GM12875 (cell line): ENCODE results near the gene NR1H2.
"Not testable (repeated sequence)": the region's sequence is repeated elsewhere in the genome, so short reads cannot be mapped to it uniquely, and the experiment has no call there.

Source experiments
- H3K4me3 ChIP-seq: one replicate; pipeline ENCODE4 v1.5.1; 2011; ENCODE audit warnings: low read depth, low read length, control low read depth
- TF ChIP-seq, protein P1 (sequence below): IDR thresholded peaks from 2 replicates; pipeline ENCODE4 v1.5.1; 2011; ENCODE audit warnings: low read depth, mild to moderate bottlenecking, control low read depth, inconsistent platforms, low read length, moderate library complexity, borderline replicate concordance; ENCODE audit not compliant: insufficient read depth

Gene NR1H2

DNA sequence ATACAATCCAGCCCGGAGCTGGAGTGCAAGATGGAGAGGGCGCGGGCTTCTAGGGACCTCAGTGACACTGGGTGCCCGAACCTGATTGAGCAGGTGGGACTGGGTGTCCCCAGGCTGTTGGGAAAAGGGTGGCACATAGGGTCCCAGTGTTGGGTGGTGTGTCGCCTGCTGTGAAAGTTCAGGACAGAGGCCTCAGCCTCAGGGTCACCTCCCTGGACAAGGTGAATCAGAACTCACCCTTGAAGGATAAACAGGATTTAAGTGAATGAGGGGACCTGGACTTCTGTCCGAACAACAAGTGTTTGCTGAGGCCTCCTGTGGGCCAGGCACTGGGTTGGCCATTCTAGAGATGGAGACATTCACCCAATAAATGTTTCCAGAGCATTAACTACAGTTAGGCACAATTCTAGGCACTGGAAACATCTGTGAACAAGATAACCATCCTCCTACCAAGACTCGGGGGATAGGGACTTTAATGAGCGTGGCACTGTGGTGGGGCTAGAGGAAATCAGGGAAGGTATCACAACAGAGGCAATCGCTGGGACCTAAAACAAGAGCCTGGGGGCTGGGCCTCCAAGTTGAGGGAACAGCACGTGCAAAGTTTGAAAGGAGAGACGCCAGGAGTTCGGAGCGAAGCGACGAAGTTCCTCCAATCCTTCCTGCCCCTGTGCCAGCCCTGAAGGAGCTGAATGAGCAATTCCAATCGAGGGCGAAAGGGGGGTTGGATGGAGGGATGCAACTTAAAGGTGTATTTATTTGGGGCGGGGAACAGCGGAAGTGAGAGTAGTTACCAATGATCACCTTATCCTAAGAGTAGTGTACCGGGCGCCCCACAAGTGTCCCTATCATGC, 7.0 kb downstream of the NR1H2 start:
- H3K4me3 ChIP-seq, result peak overlapping the region; percentile 45
- TF ChIP-seq, protein P1, sequence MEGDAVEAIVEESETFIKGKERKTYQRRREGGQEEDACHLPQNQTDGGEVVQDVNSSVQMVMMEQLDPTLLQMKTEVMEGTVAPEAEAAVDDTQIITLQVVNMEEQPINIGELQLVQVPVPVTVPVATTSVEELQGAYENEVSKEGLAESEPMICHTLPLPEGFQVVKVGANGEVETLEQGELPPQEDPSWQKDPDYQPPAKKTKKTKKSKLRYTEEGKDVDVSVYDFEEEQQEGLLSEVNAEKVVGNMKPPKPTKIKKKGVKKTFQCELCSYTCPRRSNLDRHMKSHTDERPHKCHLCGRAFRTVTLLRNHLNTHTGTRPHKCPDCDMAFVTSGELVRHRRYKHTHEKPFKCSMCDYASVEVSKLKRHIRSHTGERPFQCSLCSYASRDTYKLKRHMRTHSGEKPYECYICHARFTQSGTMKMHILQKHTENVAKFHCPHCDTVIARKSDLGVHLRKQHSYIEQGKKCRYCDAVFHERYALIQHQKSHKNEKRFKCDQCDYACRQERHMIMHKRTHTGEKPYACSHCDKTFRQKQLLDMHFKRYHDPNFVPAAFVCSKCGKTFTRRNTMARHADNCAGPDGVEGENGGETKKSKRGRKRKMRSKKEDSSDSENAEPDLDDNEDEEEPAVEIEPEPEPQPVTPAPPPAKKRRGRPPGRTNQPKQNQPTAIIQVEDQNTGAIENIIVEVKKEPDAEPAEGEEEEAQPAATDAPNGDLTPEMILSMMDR, result no peak

DNA sequence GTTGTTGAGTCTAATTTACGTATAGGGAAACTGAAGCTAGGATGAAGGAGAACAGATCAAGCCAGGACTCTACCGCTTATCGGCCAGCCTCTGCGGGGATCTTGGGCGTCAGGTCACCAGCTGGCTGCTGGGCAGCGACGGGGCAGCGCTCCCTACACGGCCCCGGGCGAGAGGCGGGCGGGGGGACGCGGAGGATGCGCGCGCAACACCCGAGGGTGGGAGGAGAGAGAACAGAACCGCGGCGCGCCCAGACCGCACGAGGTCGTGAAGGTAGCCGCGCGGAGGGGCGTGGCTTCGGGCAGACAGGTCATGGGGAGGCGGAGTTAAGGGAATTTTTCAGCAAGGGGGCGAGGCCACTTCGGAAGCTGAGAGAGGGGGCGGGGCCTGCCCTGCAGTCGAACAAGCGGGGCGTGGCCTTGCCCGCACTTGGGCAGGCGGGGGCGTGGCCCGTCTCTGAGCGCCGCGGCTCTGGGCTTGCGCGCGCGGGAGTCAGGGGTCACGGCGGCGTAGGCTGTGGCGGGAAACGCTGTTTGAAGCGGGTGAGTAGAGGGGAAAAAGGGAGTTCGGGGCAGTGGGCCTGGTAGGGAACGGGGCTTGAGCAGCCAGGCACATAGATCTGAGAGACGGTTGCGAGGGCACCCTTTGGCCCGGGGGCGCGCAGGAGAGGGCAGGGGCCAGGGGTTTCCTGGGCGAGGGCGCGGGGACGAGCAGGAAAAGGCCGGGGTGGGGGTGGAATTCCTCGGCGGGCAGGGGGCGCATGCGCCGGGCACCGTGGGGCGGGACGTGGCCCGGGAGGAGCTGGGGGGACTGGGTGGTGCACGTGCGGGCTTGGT, 7.8 kb downstream of the NR1H2 start, which contains the start of gene POLD1:
Gene POLD1, plus strand, starts transcription at position 496 of the 833 bp plus-strand sequence. CDS start 14,505 bp downstream, outside the sequence.
- peak within 1 kb of the TSS; percentile 82 for H3K4me3 ChIP-seq
- TF ChIP-seq, protein P1, result no peak

DNA sequence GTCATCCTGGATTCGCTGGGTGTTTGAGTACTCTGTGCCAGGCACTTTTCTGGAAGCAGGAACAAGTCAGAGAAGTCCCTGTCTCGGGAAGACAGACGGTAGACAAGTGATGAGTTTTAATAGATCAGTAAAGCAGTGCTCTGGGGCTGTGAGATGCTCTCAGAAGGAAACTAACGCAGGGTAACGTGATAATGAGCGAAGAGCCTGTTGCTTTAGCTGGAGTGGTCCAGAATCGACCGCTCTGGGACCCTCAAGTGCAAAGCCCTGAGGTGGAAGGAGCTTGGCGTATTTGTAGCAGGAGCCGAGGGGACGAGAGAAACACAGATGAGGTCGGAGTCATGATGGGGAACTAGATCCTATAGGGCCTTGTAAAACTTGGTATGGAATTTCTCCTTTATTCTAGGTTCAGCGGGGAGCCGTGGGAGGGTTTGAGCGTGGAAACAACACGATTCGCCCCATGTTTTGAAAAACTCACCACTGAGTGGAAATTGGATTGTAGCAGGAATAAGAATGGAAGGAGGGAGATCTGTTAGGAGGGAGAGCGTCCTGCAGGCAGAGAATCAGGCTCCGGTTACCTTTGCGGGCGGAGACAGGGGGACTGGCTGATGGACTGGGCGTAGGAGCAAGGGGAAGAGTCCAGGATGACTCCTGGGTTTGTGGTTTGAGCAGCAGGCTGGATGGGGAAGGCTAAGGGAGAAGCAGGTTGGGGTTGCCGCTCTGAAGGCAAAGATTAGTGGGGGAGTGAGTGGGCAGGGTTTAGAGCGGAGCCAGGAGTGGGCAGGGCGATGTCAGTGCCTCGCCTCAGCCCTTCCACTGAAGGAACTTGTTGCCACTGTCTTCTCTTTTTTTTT, 8.7 kb downstream of the NR1H2 start:
- TF ChIP-seq, protein P1, result no peak
- H3K4me3 ChIP-seq, result peak overlapping the region; percentile 82

DNA sequence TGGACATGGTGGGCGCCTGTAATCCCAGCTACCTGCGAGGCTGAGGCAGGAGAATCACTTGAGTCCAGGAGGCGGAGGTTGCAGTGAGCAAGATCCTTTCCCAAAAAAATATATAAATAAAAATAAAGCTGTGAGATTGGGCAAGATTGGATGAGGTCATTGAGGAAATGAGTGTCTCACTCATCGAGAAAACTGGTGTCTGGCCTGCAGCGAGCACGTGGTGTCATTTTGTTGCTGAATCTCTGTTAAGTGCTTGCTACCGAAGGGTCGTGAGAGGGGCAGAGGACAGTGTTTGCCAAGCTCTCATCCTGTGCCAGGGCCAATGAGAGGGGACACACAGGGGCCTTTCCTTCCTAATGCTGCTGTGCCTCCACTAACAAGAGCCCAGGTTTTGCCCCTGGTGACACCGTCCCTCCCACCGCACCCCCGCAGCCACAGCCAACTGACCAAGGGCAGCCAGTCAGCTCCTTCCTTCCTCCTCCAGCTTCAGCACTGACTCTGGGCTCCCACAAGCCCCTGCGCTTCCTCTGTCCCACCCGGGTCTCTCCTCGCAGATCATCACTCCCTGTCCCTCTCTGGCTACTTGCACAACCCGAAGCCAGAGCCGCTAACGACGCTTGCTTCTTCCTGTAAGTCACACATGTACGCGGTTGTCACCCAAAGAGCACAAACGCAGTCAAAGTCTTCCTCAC, 11.1 kb downstream of the NR1H2 start:
- TF ChIP-seq, protein P1, result no peak
- no peak overlapping the region for H3K4me3 ChIP-seq

DNA sequence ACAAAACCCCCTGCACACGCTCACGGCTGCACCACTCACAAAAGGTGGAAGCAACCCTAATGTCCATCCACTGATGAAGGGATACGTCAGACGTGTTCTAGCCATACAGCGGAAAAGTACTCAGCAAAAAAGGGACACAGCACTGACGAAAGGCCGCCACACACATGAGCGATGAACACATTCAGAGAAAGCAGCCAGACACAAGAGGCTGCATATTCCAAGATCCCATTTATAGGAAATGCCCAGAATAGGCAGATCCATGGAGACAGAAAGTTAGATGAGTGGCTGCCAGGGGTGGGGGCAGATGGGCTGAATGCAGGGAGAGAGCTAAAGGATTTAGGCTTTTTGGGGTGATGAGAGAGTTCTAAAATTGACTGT, 11.6 kb downstream of the NR1H2 start:
- H3K4me3 ChIP-seq, result no peak overlapping the region
- TF ChIP-seq, protein P1, result no peak

DNA sequence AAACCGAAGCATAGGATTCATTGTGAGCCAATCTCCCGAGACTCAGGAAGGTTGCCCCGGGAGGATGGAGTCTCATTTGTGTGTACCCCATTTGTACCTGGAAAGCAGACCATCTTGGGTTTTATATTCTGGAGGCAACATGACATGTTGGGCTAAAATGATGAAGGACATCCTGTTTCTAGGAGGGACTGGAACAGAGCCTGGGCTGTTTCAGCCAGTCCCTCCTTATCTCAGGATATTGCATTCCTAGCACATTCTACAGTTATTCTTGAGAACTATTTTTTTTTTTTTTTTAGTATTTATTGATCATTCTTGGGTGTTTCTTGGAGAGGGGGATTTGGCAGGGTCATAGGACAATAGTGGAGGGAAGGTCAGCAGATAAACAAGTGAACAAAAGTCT, 14.0 kb downstream of the NR1H2 start:
- not testable (repeated sequence) for H3K4me3 ChIP-seq

DNA sequence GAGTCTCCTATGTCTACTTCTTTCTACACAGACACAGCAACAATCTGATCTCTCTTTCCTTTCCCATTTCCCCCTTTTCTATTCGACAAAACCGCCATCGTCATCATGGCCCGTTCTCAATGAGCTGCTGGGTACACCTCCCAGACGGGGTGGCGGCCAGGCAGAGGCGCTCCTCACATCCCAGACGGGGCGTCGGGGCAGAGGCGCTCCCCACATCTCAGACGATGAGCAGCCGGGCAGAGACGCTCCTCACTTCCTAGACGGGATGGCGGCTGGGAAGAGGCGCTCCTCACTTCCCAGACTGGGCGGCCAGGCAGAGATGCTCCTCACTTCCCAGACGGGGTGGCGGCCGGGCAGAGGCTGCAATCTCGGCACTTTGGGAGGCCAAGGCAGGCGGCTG, 14.7 kb downstream of the NR1H2 start:
- H3K4me3 ChIP-seq, result not testable (repeated sequence)
